ENCODE measurements around the gene CNIH1. TPM values are rescaled to one million over a fixed set of nuclear protein-coding genes. Genes with fewer than 3 reads are reported as not detected.

The CNIH1 gene
- total RNA-seq, 1 experiment from 2014 or later: 80.7 TPM

- no peak for TF ChIP-seq USF1 (CRISPR knock-in tag; IDR thresholded peaks at IDR 0.05)
- no peak for TF ChIP-seq ZNF138 (CRISPR knock-in tag; conservative IDR thresholded peaks at IDR 0.05)
- no peak for TF ChIP-seq TEAD1 (CRISPR knock-in tag; IDR thresholded peaks at IDR 0.05)
- no peak for TF ChIP-seq FOXJ3 (CRISPR knock-in tag; IDR thresholded peaks at IDR 0.05; ENCODE audit: borderline replicate concordance)
- no peak for TF ChIP-seq AR (CRISPR knock-in tag; IDR thresholded peaks at IDR 0.05)
- no peak for TF ChIP-seq SP1 (CRISPR knock-in tag; conservative IDR thresholded peaks at IDR 0.05)
- TF ChIP-seq ATF1 (CRISPR knock-in tag; IDR thresholded peaks at IDR 0.05): no peak
Observed at GRCh38 chr14:54451961-54452360, 10.8 kb upstream of the CNIH1 start (continued).

GRCh38 chr14:54451121-54451601 lies 10.0 kb upstream of the CNIH1 start:
- POLR2A ChIA-PET: no interaction called here
- H3K4me1 Mint-ChIP-seq: peaks cover 3% of the 10 kb centered on the region; the same call in 1 of the 2 replicates
- peaks cover 3% of the 10 kb centered on the region for H3K27me3 Mint-ChIP-seq (ENCODE audit: low read depth)
- no peaks in the 10 kb centered on the region for H3K9me3 Mint-ChIP-seq
- no peak overlapping the region for H3K4me3 Mint-ChIP-seq
- DNase-seq (ENCODE audit: low spot score): no peak
- CTCF ChIA-PET: interaction anchor here (1.0 kb wide), 1 partner anchor 54 kb away, joined by 3 read pairs; the partner anchor contains the start of gene CDKN3
- no peaks in the 10 kb centered on the region for H3K36me3 Mint-ChIP-seq
- H3K27ac Mint-ChIP-seq: no peak overlapping the region
- no peak; the same call in 1 of the 2 replicates for ATAC-seq
- no peak for TF ChIP-seq NFYB (CRISPR knock-in tag; conservative IDR thresholded peaks at IDR 0.05; ENCODE audit: low read depth)
- no peak for TF ChIP-seq RORB (CRISPR knock-in tag; IDR thresholded peaks at IDR 0.05)
- no peak for TF ChIP-seq NR2C2 (CRISPR knock-in tag; IDR thresholded peaks at IDR 0.05)
- no peak for TF ChIP-seq ETV6 (CRISPR knock-in tag; IDR thresholded peaks at IDR 0.05)
- TF ChIP-seq ZSCAN18 (CRISPR knock-in tag; IDR thresholded peaks at IDR 0.05): no peak
- no peak for TF ChIP-seq FOXK1 (CRISPR knock-in tag; IDR thresholded peaks at IDR 0.05)
- no peak for TF ChIP-seq IRF2 (CRISPR knock-in tag; IDR thresholded peaks at IDR 0.05; ENCODE audit: borderline replicate concordance, low read depth)
- no peak for TF ChIP-seq ZNF281 (CRISPR knock-in tag; IDR thresholded peaks at IDR 0.05)
- no peak for TF ChIP-seq ZNF671 (CRISPR knock-in tag; IDR thresholded peaks at IDR 0.05)
- no peak for TF ChIP-seq EMX1 (CRISPR knock-in tag; IDR thresholded peaks at IDR 0.05)
- TF ChIP-seq MAX (CRISPR knock-in tag; IDR thresholded peaks at IDR 0.05): no peak
- no peak for TF ChIP-seq CDX4 (CRISPR knock-in tag; IDR thresholded peaks at IDR 0.05; ENCODE audit: borderline replicate concordance)
- TF ChIP-seq PRRX2 (CRISPR knock-in tag; IDR thresholded peaks at IDR 0.05): no peak
- no peak for TF ChIP-seq CTCF (IDR thresholded peaks at IDR 0.05)
- TF ChIP-seq ATF6 (CRISPR knock-in tag; IDR thresholded peaks at IDR 0.05): no peak
- no peak for TF ChIP-seq ZNF263 (CRISPR knock-in tag; IDR thresholded peaks at IDR 0.05; ENCODE audit: low read depth)
- no peak for TF ChIP-seq ZNF219 (CRISPR knock-in tag; IDR thresholded peaks at IDR 0.05; ENCODE audit: borderline replicate concordance)

All from WTC11 (cell line).